HepG2 (cell line): Measurements from ENCODE around the gene SEC24D. TPM values are rescaled to one million over a fixed set of nuclear protein-coding genes. Genes with fewer than 3 reads are reported as not detected.
A peak's percentile ranks its signal among the peaks of the same experiment; 100 is the strongest.

Experiments
- ATAD3A ChIP-seq: sonication (generic); formaldehyde crosslinking; IDR thresholded peaks from 2 replicates; pipeline ENCODE4 v1.4.0; 2020; ENCODE audit warnings: missing genetic modification reagents
- EP300 ChIP-seq, 3 experiments: sonication (generic) in 1 of 3; formaldehyde crosslinking in 1 of 3; IDR thresholded peaks; 2 replicates each; pipeline versions ENCODE4 v1.5.1 to v1.6.1; 2011 to 2020; ENCODE audit warnings: low read depth in 2 of 3, low read length in 2 of 3, borderline replicate concordance in 1 of 3, improper control_type of control experiment in 1 of 3, mild to moderate bottlenecking in 1 of 3, missing genetic modification reagents in 1 of 3, moderate library complexity in 1 of 3
- FOXA3 ChIP-seq: IDR thresholded peaks from 2 replicates; pipeline ENCODE4 v1.6.1; 2016; ENCODE audit warnings: missing genetic modification reagents, missing compliant biosample characterization
- FOXJ3 ChIP-seq: sonication (generic); formaldehyde crosslinking; IDR thresholded peaks from 2 replicates; pipeline ENCODE4 v1.4.0; 2020; ENCODE audit warnings: missing genetic modification reagents, mild to moderate bottlenecking, borderline replicate concordance
- FOXP4 ChIP-seq: sonication (generic); formaldehyde crosslinking; IDR thresholded peaks from 2 replicates; pipeline ENCODE4 v1.4.0; 2020; ENCODE audit warnings: missing genetic modification reagents
- GPN1 ChIP-seq: sonication (generic); formaldehyde crosslinking; IDR thresholded peaks from 2 replicates; pipeline ENCODE4 v1.5.1; 2020; ENCODE audit warnings: missing genetic modification reagents, borderline replicate concordance
- IRF1 ChIP-seq: sonication (generic); formaldehyde crosslinking; IDR thresholded peaks from 2 replicates; pipeline ENCODE4 v1.4.0; 2020; ENCODE audit warnings: low read depth, mild to moderate bottlenecking, missing genetic modification reagents
- MAFK ChIP-seq, 2 experiments: IDR thresholded peaks in 1 of 2; conservative IDR thresholded peaks in 1 of 2; 2 replicates each; pipeline ENCODE4 v1.6.1; 2011; ENCODE audit warnings: improper control_type of control experiment in 2 of 2, low read length in 2 of 2
- MAX ChIP-seq: IDR thresholded peaks from 2 replicates; pipeline ENCODE4 v1.6.1; 2012; ENCODE audit warnings: inconsistent platforms
- MNT ChIP-seq: fragments of 450-650 bp; IDR thresholded peaks from 2 replicates; pipeline ENCODE4 v1.6.1; 2016
- MTA1 ChIP-seq: sonication (generic); formaldehyde crosslinking; IDR thresholded peaks from 2 replicates; pipeline ENCODE4 v1.4.0; 2020; ENCODE audit warnings: missing genetic modification reagents, mild to moderate bottlenecking, borderline replicate concordance
- RAD51 ChIP-seq: fragments of 450-650 bp; IDR thresholded peaks from 2 replicates; pipeline ENCODE4 v1.6.1; 2016; ENCODE audit warnings: borderline replicate concordance
- SALL1 ChIP-seq: sonication (generic); formaldehyde crosslinking; IDR thresholded peaks from 2 replicates; pipeline ENCODE4 v1.8.0; 2022; ENCODE audit warnings: mild to moderate bottlenecking, missing genetic modification reagents
- SMYD3 ChIP-seq: sonication (generic); formaldehyde crosslinking; IDR thresholded peaks from 2 replicates; pipeline ENCODE4 v1.8.1; 2023; ENCODE audit warnings: mild to moderate bottlenecking, missing genetic modification reagents
- SNRNP70 ChIP-seq: fragments of 200-400 bp; formaldehyde crosslinking; IDR thresholded peaks from 2 replicates; pipeline ENCODE4 v1.6.1; 2017; ENCODE audit warnings: mild to moderate bottlenecking, low read depth, low read length, moderate library complexity
- ZBTB25 ChIP-seq: IDR thresholded peaks from 2 replicates; pipeline ENCODE4 v1.6.1; 2018; ENCODE audit warnings: missing genetic modification reagents
- ZNF264 ChIP-seq: sonication (generic); formaldehyde crosslinking; IDR thresholded peaks from 2 replicates; pipeline ENCODE4 v1.4.0; 2020; ENCODE audit warnings: missing genetic modification reagents
- ZNF614 ChIP-seq: IDR thresholded peaks from 2 replicates; pipeline ENCODE4 v1.6.1; 2018; ENCODE audit warnings: missing biosample characterization, missing genetic modification reagents, inconsistent platforms, borderline replicate concordance
- ZNF746 ChIP-seq: sonication (generic); formaldehyde crosslinking; IDR thresholded peaks from 2 replicates; pipeline ENCODE4 v1.8.0; 2022; ENCODE audit warnings: mild to moderate bottlenecking, missing genetic modification reagents
- ZNF800 ChIP-seq: sonication (generic); formaldehyde crosslinking; IDR thresholded peaks from 2 replicates; pipeline ENCODE4 v1.4.0; 2020; ENCODE audit warnings: missing genetic modification reagents
- polyA plus RNA-seq, 8 experiments: library from polyadenylated mRNA; depleted of rRNA in 3 of 8; stranded (reverse) in 7 of 8; unstranded in 1 of 8; fragments of >200 nt; fragmentation: Illumina TruSeq in 4 of 8; extraction: Trizol in 4 of 8; gene quantifications; 2 replicates each; pipeline versions ENCODE4 v1.2.1 to v1.2.3, GENCODE V29; 2011 to 2016; ENCODE audit warnings: low read depth in 4 of 8, missing spikeins in 1 of 8, mixed read lengths in 1 of 8; ENCODE audit not compliant: insufficient read depth in 1 of 8
- total RNA-seq, 5 experiments: library from RNA; depleted of rRNA; stranded (reverse); fragments of >200 nt; fragmentation: Illumina TruSeq; extraction: Trizol; gene quantifications; 2 replicates each; pipeline ENCODE4 v1.2.3, GENCODE V29; 2016; ENCODE audit warnings: low read depth in 1 of 5

Gene SEC24D
- total and polyA plus RNA-seq, 2 of the 13 experiments (the other 11 are each of a cell fraction or from before 2014, with no cell fraction given): 30.0 to 51.1 TPM

GRCh38 chr4:118836301-118837120, 585 bp upstream of the SEC24D start (continued):
- TF ChIP-seq ZNF800 (CRISPR knock-in tag) (no peak; the same call in 1 of the 2 replicates), FOXP4 (CRISPR knock-in tag) (peak; percentile 11; the same call in 1 of the 2 replicates), ZNF614 (no peak; the same call in 1 of the 2 replicates), FOXJ3 (CRISPR knock-in tag) (no peak), MAX (peak; percentile 68), GPN1 (no peak), RAD51 (no peak), SMYD3 (CRISPR knock-in tag) (no peak), MTA1 (CRISPR knock-in tag) (no peak), FOXA3 (CRISPR knock-in tag) (0 out of 2 replicates have a peak, but pooled peaks have one; percentile 5), ZNF746 (CRISPR knock-in tag) (no peak), ATAD3A (CRISPR knock-in tag) (no peak), EP300 (IDR thresholded peaks at IDR 0.05; ENCODE audit: low read depth in 2 of 2, low read length in 2 of 2) (no peak), EP300 (CRISPR knock-in tag; IDR thresholded peaks at IDR 0.05; ENCODE audit: borderline replicate concordance) (no peak; the same call in 1 of the 2 replicates), ZBTB25 (CRISPR knock-in tag) (no peak), SALL1 (no peak), SNRNP70 (no peak), MAFK (conservative IDR thresholded peaks at IDR 0.05 in 1 of 2, IDR thresholded peaks at IDR 0.05 in 1 of 2; ENCODE audit: low read length in 2 of 2) (no peak), MNT (peak; percentile 64), ZNF264 (CRISPR knock-in tag) (no peak), IRF1 (CRISPR knock-in tag) (no peak)
